ENCODE results near the gene LRRC7.

The LRRC7 gene

GRCh38 chr1:70164350-70164749, 596.6 kb downstream of the LRRC7 start:
- no peak for DNase-seq (ENCODE audit: low read depth in 1 of 2, low spot score in 1 of 2)

GRCh38 chr1:70168283-70168682, 600.6 kb downstream of the LRRC7 start:
- DNase-seq (ENCODE audit: low read depth in 1 of 2, low spot score in 1 of 2) = no peak

DNA sequence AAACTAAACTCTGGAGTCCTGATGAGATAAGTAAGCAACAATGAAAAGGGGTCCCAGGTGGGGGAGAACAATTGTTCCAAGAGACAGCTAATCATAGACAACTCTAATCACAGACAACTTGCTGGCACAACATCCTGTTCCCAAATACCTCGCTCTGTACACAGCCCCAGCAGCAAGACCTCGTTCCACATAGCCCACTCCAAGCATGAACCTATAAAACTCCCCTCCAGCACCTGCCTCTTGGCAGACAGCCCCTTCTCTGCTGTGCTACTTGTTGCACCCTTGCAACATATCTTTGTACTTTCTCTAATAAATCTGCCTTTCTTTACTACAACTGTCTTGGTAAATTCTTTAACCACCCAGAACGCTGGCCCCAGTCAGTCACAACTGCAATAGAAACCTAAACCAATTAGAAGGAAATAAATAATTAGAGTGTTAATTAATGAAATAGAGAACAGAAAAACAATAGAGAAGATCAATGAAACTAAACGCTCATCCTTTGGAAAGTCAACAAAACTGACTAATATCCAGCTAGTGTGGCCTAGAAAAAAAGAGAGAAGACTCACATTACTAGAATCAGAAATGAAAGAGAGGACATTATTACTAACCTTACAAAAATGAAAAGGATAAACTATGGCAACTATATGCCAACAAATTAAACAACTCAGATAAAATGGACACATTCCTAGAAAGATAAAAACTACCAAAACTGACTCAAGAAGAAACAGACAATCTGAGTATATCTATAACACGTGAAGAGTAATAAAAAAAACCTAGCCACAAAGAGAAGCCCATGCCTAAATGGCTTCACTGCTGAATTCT, 601.5 kb downstream of the LRRC7 start:
- DNase-seq (ENCODE audit: low read depth in 1 of 2, low spot score in 1 of 2) = no peak

DNA sequence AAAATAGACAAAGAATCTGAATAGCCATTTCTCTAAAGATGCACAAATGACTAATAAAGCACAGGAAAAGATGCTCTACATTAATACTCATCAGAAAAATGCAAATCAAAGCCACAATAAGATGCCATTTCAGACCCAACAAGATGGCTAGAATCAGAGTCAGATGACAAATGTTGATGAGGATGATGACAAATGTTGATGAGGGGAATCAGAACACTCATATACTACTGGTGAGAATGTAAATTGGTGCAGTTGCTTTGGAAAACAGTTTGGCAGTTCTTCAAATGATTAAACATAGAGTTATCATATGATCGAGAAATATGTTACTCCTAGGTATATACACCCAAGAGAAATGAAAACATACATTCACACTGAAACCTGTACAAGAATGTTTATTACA, 603.8 kb downstream of the LRRC7 start:
- DNase-seq (ENCODE audit: low read depth in 1 of 2, low spot score in 1 of 2) = no peak
